A673 (cell line): ENCODE results near the gene RGR. TPM values are rescaled to one million over a fixed set of nuclear protein-coding genes. Genes with fewer than 3 reads are reported as not detected.
A peak's percentile ranks its signal among the peaks of the same experiment; 100 is the strongest.

Experiments
- BruUV-seq: library from RNA; stranded (reverse); fragments of 400-500 nt; replicated peaks from 2 replicates; lab custom pipeline; 2021; lab: Mats Ljungman, UMichigan
- CTCF ChIA-PET: fragments of 300-600 bp; sonication (Branson Sonifier 250); formaldehyde crosslinking; loops from one replicate; lab custom pipeline; 2022; ENCODE audit warnings: antibody characterized with exemption; lab: Charles Lee
- POLR2A ChIA-PET: fragments of 300-600 bp; sonication (Branson Sonifier 250); formaldehyde crosslinking; loops from one replicate; lab custom pipeline; 2022; ENCODE audit warnings: antibody characterized with exemption; ENCODE audit not compliant: low non-redundant PET; lab: Charles Lee
- DNase-seq: peaks from one replicate; pipeline ENCODE4 v3.0.0-alpha.2; 2015; ENCODE audit warnings: low spot score
- H3K27ac ChIP-seq: fragments of 200-600 bp; sonication (generic); 2 replicates; pipeline ENCODE4 v1.5.1; 2016; ENCODE audit warnings: mixed run types, low read depth, mild to moderate bottlenecking, mixed read lengths, antibody characterized with exemption, low read length; ENCODE audit not compliant: poor library complexity, severe bottlenecking
- H3K27me3 ChIP-seq: fragments of 200-600 bp; sonication (generic); replicated peaks from 2 replicates; pipeline ENCODE4 v1.6.1; 2017; ENCODE audit warnings: mixed run types, low read depth, mild to moderate bottlenecking, mixed read lengths, antibody characterized with exemption, low read length; ENCODE audit not compliant: insufficient read depth, poor library complexity
- H3K36me3 ChIP-seq: fragments of 200-600 bp; sonication (generic); 2 replicates; pipeline ENCODE4 v1.6.1; 2016; ENCODE audit warnings: mixed run types, mild to moderate bottlenecking, mixed read lengths, antibody characterized with exemption, low read length; ENCODE audit not compliant: insufficient read depth, poor library complexity, severe bottlenecking
- H3K4me1 ChIP-seq: fragments of 200-600 bp; sonication (generic); 2 replicates; pipeline ENCODE4 v1.6.1; 2017; ENCODE audit warnings: mixed run types, mild to moderate bottlenecking, mixed read lengths, antibody characterized with exemption, low read length; ENCODE audit not compliant: insufficient read depth, poor library complexity, severe bottlenecking
- H3K4me3 ChIP-seq: fragments of 200-600 bp; sonication (generic); 2 replicates; pipeline ENCODE4 v1.5.1; 2016; ENCODE audit warnings: low read depth, mixed run types, mild to moderate bottlenecking, mixed read lengths, low read length; ENCODE audit not compliant: poor library complexity, severe bottlenecking
- H3K9me3 ChIP-seq: fragments of 200-600 bp; sonication (generic); 2 replicates; pipeline ENCODE4 v1.6.1; 2016; ENCODE audit warnings: mixed run types, low read depth, mild to moderate bottlenecking, mixed read lengths, antibody characterized with exemption, low read length; ENCODE audit not compliant: poor library complexity, severe bottlenecking
- EZH2 ChIP-seq: fragments of 200-600 bp; sonication (generic); IDR thresholded peaks from 2 replicates; pipeline ENCODE4 v1.6.1; 2017; ENCODE audit warnings: borderline replicate concordance, low read depth, mild to moderate bottlenecking, mixed read lengths, antibody characterized with exemption, low read length; ENCODE audit not compliant: poor library complexity, severe bottlenecking
- intact Hi-C: fragments of 100-400 bp; cut with micrococcal nuclease; formaldehyde crosslinking; loops from one replicate; pipeline ENCODE4 v1.10.0; 2022; ENCODE audit not compliant: unreplicated experiment
- total RNA-seq: library from RNA; stranded (reverse); gene quantifications from 2 replicates; pipeline ENCODE4 v1.2.3, GENCODE V29; 2021
- TF ChIP-seq, protein P1 (sequence below): fragments of 300-800, 200-600 bp; sonication (generic); conservative IDR thresholded peaks from 2 replicates; pipeline ENCODE4 v1.5.1; 2017; ENCODE audit warnings: low read depth, mild to moderate bottlenecking, antibody characterized with exemption, low read length, moderate library complexity, mixed read lengths

RGR gene
- total RNA-seq, 1 experiment from 2014 or later = not detected

GRCh38 chr10:84248794-84249193 is 3.9 kb downstream of the RGR start:
- intact Hi-C loops = no loop called here
- ChIA-PET CTCF (no interaction called here), POLR2A (no interaction called here)
- Histone ChIP-seq H3K27me3 (peaks cover 19% of the 10 kb centered on the region), H3K4me1 (no peaks in the 10 kb centered on the region), H3K4me3 (no peak overlapping the region), H3K9me3 (no peaks in the 10 kb centered on the region), H3K27ac (no peak overlapping the region), H3K36me3 (no peaks in the 10 kb centered on the region)
- DNase-seq = no peak
- BruUV-seq = no TSS peak
- TF ChIP-seq, protein P1, sequence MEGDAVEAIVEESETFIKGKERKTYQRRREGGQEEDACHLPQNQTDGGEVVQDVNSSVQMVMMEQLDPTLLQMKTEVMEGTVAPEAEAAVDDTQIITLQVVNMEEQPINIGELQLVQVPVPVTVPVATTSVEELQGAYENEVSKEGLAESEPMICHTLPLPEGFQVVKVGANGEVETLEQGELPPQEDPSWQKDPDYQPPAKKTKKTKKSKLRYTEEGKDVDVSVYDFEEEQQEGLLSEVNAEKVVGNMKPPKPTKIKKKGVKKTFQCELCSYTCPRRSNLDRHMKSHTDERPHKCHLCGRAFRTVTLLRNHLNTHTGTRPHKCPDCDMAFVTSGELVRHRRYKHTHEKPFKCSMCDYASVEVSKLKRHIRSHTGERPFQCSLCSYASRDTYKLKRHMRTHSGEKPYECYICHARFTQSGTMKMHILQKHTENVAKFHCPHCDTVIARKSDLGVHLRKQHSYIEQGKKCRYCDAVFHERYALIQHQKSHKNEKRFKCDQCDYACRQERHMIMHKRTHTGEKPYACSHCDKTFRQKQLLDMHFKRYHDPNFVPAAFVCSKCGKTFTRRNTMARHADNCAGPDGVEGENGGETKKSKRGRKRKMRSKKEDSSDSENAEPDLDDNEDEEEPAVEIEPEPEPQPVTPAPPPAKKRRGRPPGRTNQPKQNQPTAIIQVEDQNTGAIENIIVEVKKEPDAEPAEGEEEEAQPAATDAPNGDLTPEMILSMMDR = no peak
- TF ChIP-seq EZH2 = no peak

GRCh38 chr10:84254552-84255478 is 10.0 kb downstream of the RGR start:
- POLR2A ChIA-PET = no interaction called here
- peaks cover 7% of the 10 kb centered on the region for H3K27me3 ChIP-seq
- TF ChIP-seq, protein P1 = no peak
- TF ChIP-seq EZH2 = no peak
- no peak overlapping the region for H3K4me3 ChIP-seq
- no peak overlapping the region for H3K27ac ChIP-seq
- CTCF ChIA-PET = no interaction called here
- peak; percentile 11 for DNase-seq
- intact Hi-C loops = no loop called here
- no peaks in the 10 kb centered on the region for H3K36me3 ChIP-seq
- BruUV-seq = no TSS peak
- no peaks in the 10 kb centered on the region for H3K4me1 ChIP-seq
- no peaks in the 10 kb centered on the region for H3K9me3 ChIP-seq

DNA sequence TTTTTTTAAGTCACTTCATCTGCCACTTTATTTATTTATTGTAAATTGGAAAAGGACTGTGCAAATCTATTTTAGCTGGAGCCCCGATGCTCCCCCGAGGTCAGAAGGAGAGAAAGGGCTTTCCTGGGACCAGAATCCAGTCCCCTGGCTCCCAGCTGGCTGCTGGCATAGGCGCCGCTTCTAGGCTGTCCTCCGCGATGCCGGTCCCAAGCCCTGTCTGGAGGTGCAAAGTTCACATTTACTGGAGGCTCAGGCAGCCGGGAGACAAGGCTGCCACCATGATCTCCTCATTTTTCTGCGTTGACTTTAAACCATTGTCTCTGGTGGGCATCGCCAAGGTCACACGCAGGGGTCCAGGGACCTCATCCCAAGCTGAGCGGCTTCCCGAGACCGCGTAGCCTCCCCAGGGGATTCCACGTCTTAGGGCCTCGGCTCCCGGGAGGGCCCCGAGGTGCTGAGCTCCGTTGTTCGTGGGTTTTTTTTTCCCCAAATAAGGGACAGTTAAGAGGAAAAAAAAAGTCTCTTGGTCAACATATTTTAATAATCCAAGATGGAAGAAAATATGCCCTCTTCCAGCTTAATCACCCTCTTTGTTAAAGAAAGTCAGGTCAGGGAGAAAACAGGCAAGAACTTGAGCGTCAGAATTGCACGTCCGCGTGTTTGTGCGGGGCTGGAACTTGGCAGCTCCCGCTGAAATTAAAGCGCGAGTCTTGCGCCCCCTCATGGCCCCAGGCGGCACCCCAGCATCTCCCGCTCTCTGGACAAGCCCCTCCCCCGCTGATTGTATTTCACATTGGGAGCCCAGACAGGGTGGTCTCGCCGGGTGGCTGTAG is 11.9 kb downstream of the RGR start:
- no peaks in the 10 kb centered on the region for H3K36me3 ChIP-seq
- intact Hi-C loops = no loop called here

More for the DNA sequence above, 11.9 kb downstream of the RGR start:
- Histone ChIP-seq H3K4me3 (no peak overlapping the region), H3K4me1 (no peaks in the 10 kb centered on the region), H3K9me3 (no peaks in the 10 kb centered on the region), H3K27me3 (peaks cover 7% of the 10 kb centered on the region), H3K27ac (no peak overlapping the region)
- no TSS peak for BruUV-seq
- peak; percentile 69 for DNase-seq
- no peak for TF ChIP-seq EZH2
- TF ChIP-seq, protein P1 = peak; percentile 81
- ChIA-PET POLR2A (no interaction called here), CTCF (interaction anchor here (0.6 to 0.8 kb wide), 2 partner anchors 42 to 308 kb away, joined by 4 read pairs; no protein-coding TSS in a partner anchor)
